ENCODE measurements around the gene UBL4A.
"Not testable (repeated sequence)": the region's sequence is repeated elsewhere in the genome, so short reads cannot be mapped to it uniquely, and the experiment has no call there.

Gene UBL4A

GRCh38 chrX:154508384-154508745, 21.9 kb upstream of the UBL4A start:
- Histone ChIP-seq H3K27ac (ENCODE audit: insufficient read depth, low read length, poor library complexity, severe bottlenecking) (no peak overlapping the region), H3K9me3 (ENCODE audit: control insufficient read depth, low read length) (no peaks in the 10 kb centered on the region), H3K4me3 (ENCODE audit: insufficient read depth, low read depth, low read length, poor library complexity, severe bottlenecking) (no peak overlapping the region), H3K4me1 (ENCODE audit: control insufficient read depth, insufficient read depth, low read length, poor library complexity, severe bottlenecking) (no peaks in the 10 kb centered on the region), H3K36me3 (ENCODE audit: control insufficient read depth, insufficient read depth, low read length) (no peaks in the 10 kb centered on the region), H3K27me3 (replicated peaks; ENCODE audit: control insufficient read depth, insufficient read depth, low read length, poor library complexity, severe bottlenecking) (no peaks in the 10 kb centered on the region)
- no peak for DNase-seq

- Histone ChIP-seq H3K27me3 (replicated peaks; ENCODE audit: control insufficient read depth, insufficient read depth, low read length, poor library complexity, severe bottlenecking) (no peaks in the 10 kb centered on the region), H3K36me3 (ENCODE audit: control insufficient read depth, insufficient read depth, low read length) (no peaks in the 10 kb centered on the region), H3K4me3 (ENCODE audit: insufficient read depth, low read depth, low read length, poor library complexity, severe bottlenecking) (no peak overlapping the region), H3K4me1 (ENCODE audit: control insufficient read depth, insufficient read depth, low read length, poor library complexity, severe bottlenecking) (no peaks in the 10 kb centered on the region), H3K9me3 (ENCODE audit: control insufficient read depth, low read length) (no peaks in the 10 kb centered on the region), H3K27ac (ENCODE audit: insufficient read depth, low read length, poor library complexity, severe bottlenecking) (no peak overlapping the region)
- DNase-seq = no peak
These were observed 21.4 kb upstream of the UBL4A start for GRCh38 chrX:154507673-154508383.

- no peak overlapping the region for H3K27ac ChIP-seq (ENCODE audit: insufficient read depth, low read length, poor library complexity, severe bottlenecking)
- no peak for DNase-seq
- H3K9me3 ChIP-seq (ENCODE audit: control insufficient read depth, low read length) = no peaks in the 10 kb centered on the region
- no peak overlapping the region for H3K4me3 ChIP-seq (ENCODE audit: insufficient read depth, low read depth, low read length, poor library complexity, severe bottlenecking)
- no peaks in the 10 kb centered on the region for H3K4me1 ChIP-seq (ENCODE audit: control insufficient read depth, insufficient read depth, low read length, poor library complexity, severe bottlenecking)
- H3K27me3 ChIP-seq (replicated peaks; ENCODE audit: control insufficient read depth, insufficient read depth, low read length, poor library complexity, severe bottlenecking) = no peaks in the 10 kb centered on the region
- no peaks in the 10 kb centered on the region for H3K36me3 ChIP-seq (ENCODE audit: control insufficient read depth, insufficient read depth, low read length)
These were observed 20.3 kb upstream of the UBL4A start for GRCh38 chrX:154506483-154507332.

GRCh38 chrX:154505734-154506133, 19.3 kb upstream of the UBL4A start:
- no peaks in the 10 kb centered on the region for H3K9me3 ChIP-seq (ENCODE audit: control insufficient read depth, low read length)
- H3K4me3 ChIP-seq (ENCODE audit: insufficient read depth, low read depth, low read length, poor library complexity, severe bottlenecking) = no peak overlapping the region
- no peaks in the 10 kb centered on the region for H3K4me1 ChIP-seq (ENCODE audit: control insufficient read depth, insufficient read depth, low read length, poor library complexity, severe bottlenecking)
- no peak for DNase-seq
- H3K27me3 ChIP-seq (replicated peaks; ENCODE audit: control insufficient read depth, insufficient read depth, low read length, poor library complexity, severe bottlenecking) = no peaks in the 10 kb centered on the region
- no peaks in the 10 kb centered on the region for H3K36me3 ChIP-seq (ENCODE audit: control insufficient read depth, insufficient read depth, low read length)
- no peak overlapping the region for H3K27ac ChIP-seq (ENCODE audit: insufficient read depth, low read length, poor library complexity, severe bottlenecking)

GRCh38 chrX:154502989-154503388, 16.6 kb upstream of the UBL4A start:
- H3K27me3 ChIP-seq (replicated peaks; ENCODE audit: control insufficient read depth, insufficient read depth, low read length, poor library complexity, severe bottlenecking) = no peaks in the 10 kb centered on the region
- no peak for DNase-seq
- H3K9me3 ChIP-seq (ENCODE audit: control insufficient read depth, low read length) = no peaks in the 10 kb centered on the region
- H3K4me1 ChIP-seq (ENCODE audit: control insufficient read depth, insufficient read depth, low read length, poor library complexity, severe bottlenecking) = no peaks in the 10 kb centered on the region
- H3K27ac ChIP-seq (ENCODE audit: insufficient read depth, low read length, poor library complexity, severe bottlenecking) = no peak overlapping the region
- H3K36me3 ChIP-seq (ENCODE audit: control insufficient read depth, insufficient read depth, low read length) = no peaks in the 10 kb centered on the region
- no peak overlapping the region for H3K4me3 ChIP-seq (ENCODE audit: insufficient read depth, low read depth, low read length, poor library complexity, severe bottlenecking)

- Histone ChIP-seq H3K27me3 (replicated peaks; ENCODE audit: control insufficient read depth, insufficient read depth, low read length, poor library complexity, severe bottlenecking) (no peaks in the 10 kb centered on the region), H3K36me3 (ENCODE audit: control insufficient read depth, insufficient read depth, low read length) (no peaks in the 10 kb centered on the region), H3K4me3 (ENCODE audit: insufficient read depth, low read depth, low read length, poor library complexity, severe bottlenecking) (no peak overlapping the region), H3K4me1 (ENCODE audit: control insufficient read depth, insufficient read depth, low read length, poor library complexity, severe bottlenecking) (no peaks in the 10 kb centered on the region), H3K27ac (ENCODE audit: insufficient read depth, low read length, poor library complexity, severe bottlenecking) (no peak overlapping the region), H3K9me3 (ENCODE audit: control insufficient read depth, low read length) (no peaks in the 10 kb centered on the region)
- DNase-seq = no peak
These were observed 15.7 kb upstream of the UBL4A start for GRCh38 chrX:154502098-154502497.

- not testable (repeated sequence) for DNase-seq; H3K36me3 ChIP-seq (ENCODE audit: control insufficient read depth, insufficient read depth, low read length); H3K4me3 ChIP-seq (ENCODE audit: insufficient read depth, low read depth, low read length, poor library complexity, severe bottlenecking); H3K27me3 ChIP-seq (replicated peaks; ENCODE audit: control insufficient read depth, insufficient read depth, low read length, poor library complexity, severe bottlenecking); H3K9me3 ChIP-seq (ENCODE audit: control insufficient read depth, low read length); H3K4me1 ChIP-seq (ENCODE audit: control insufficient read depth, insufficient read depth, low read length, poor library complexity, severe bottlenecking); H3K27ac ChIP-seq (ENCODE audit: insufficient read depth, low read length, poor library complexity, severe bottlenecking)
These were observed 15.0 kb upstream of the UBL4A start for GRCh38 chrX:154501423-154501822.

GRCh38 chrX:154496591-154497137, 10.2 kb upstream of the UBL4A start:
- not testable (repeated sequence) for H3K4me3 ChIP-seq (ENCODE audit: insufficient read depth, low read depth, low read length, poor library complexity, severe bottlenecking); H3K27ac ChIP-seq (ENCODE audit: insufficient read depth, low read length, poor library complexity, severe bottlenecking); H3K4me1 ChIP-seq (ENCODE audit: control insufficient read depth, insufficient read depth, low read length, poor library complexity, severe bottlenecking); H3K27me3 ChIP-seq (replicated peaks; ENCODE audit: control insufficient read depth, insufficient read depth, low read length, poor library complexity, severe bottlenecking); H3K36me3 ChIP-seq (ENCODE audit: control insufficient read depth, insufficient read depth, low read length); H3K9me3 ChIP-seq (ENCODE audit: control insufficient read depth, low read length); DNase-seq

GRCh38 chrX:154495472-154495922, 9.1 kb upstream of the UBL4A start:
- H3K27ac ChIP-seq (ENCODE audit: insufficient read depth, low read length, poor library complexity, severe bottlenecking) = no peak overlapping the region
- H3K27me3 ChIP-seq (replicated peaks; ENCODE audit: control insufficient read depth, insufficient read depth, low read length, poor library complexity, severe bottlenecking) = no peaks in the 10 kb centered on the region
- no peaks in the 10 kb centered on the region for H3K4me1 ChIP-seq (ENCODE audit: control insufficient read depth, insufficient read depth, low read length, poor library complexity, severe bottlenecking)
- H3K4me3 ChIP-seq (ENCODE audit: insufficient read depth, low read depth, low read length, poor library complexity, severe bottlenecking) = no peak overlapping the region
- no peaks in the 10 kb centered on the region for H3K9me3 ChIP-seq (ENCODE audit: control insufficient read depth, low read length)
- DNase-seq = no peak
- no peaks in the 10 kb centered on the region for H3K36me3 ChIP-seq (ENCODE audit: control insufficient read depth, insufficient read depth, low read length)

- Histone ChIP-seq H3K4me3 (ENCODE audit: insufficient read depth, low read depth, low read length, poor library complexity, severe bottlenecking) (no peak overlapping the region), H3K27me3 (replicated peaks; ENCODE audit: control insufficient read depth, insufficient read depth, low read length, poor library complexity, severe bottlenecking) (no peaks in the 10 kb centered on the region), H3K36me3 (ENCODE audit: control insufficient read depth, insufficient read depth, low read length) (no peaks in the 10 kb centered on the region), H3K9me3 (ENCODE audit: control insufficient read depth, low read length) (no peaks in the 10 kb centered on the region), H3K27ac (ENCODE audit: insufficient read depth, low read length, poor library complexity, severe bottlenecking) (no peak overlapping the region), H3K4me1 (ENCODE audit: control insufficient read depth, insufficient read depth, low read length, poor library complexity, severe bottlenecking) (no peaks in the 10 kb centered on the region)
- no peak for DNase-seq
These were observed 8.3 kb upstream of the UBL4A start for GRCh38 chrX:154494715-154495114.
